SU-DHL-6 (cell line): ENCODE results near the gene LRP1-AS.

ENCODE experiments used
- H2AFZ ChIP-seq: fragments of 200-600 bp; sonication (generic); 2 replicates; pipeline ENCODE4 v1.6.1; 2014; ENCODE audit warnings: low read depth, mild to moderate bottlenecking, moderate library complexity, mixed read lengths, antibody characterized with exemption, low read length; ENCODE audit not compliant: severe bottlenecking
- H3F3A ChIP-seq: fragments of 200-600 bp; shearing (Covaris generic); 2 replicates; pipeline ENCODE4 v1.6.0; 2016; ENCODE audit warnings: antibody characterized with exemption, mild to moderate bottlenecking; ENCODE audit not compliant: insufficient read depth
- H3K27ac ChIP-seq: fragments of 200-600 bp; sonication (generic); 2 replicates; pipeline ENCODE4 v1.5.1; 2016; ENCODE audit warnings: low read depth, mild to moderate bottlenecking, low read length, moderate library complexity, mixed read lengths
- H3K27me3 ChIP-seq: fragments of 200-600 bp; sonication (generic), shearing (Covaris generic); 2 replicates; pipeline ENCODE4 v1.6.0; 2014; ENCODE audit warnings: mild to moderate bottlenecking, low read length
- H3K36me3 ChIP-seq: fragments of 200-600 bp; sonication (generic); 2 replicates; pipeline ENCODE4 v1.6.1; 2014; ENCODE audit warnings: mild to moderate bottlenecking, low read length, mixed read lengths
- H3K4me2 ChIP-seq: fragments of 300-600, 200-600 bp; shearing (Covaris generic), sonication (generic); 2 replicates; pipeline ENCODE4 v1.6.0; 2014; ENCODE audit warnings: low read length, low read depth, mild to moderate bottlenecking; ENCODE audit not compliant: poor library complexity, severe bottlenecking
- H3K4me3 ChIP-seq: fragments of 200-600 bp; sonication (generic); 2 replicates; pipeline ENCODE4 v1.5.1; 2014; ENCODE audit warnings: antibody characterized with exemption, low read length, mild to moderate bottlenecking, mixed read lengths; ENCODE audit not compliant: insufficient read depth, poor library complexity, severe bottlenecking
- H3K79me2 ChIP-seq: fragments of 200-600 bp; sonication (generic); 2 replicates; pipeline ENCODE4 v1.6.1; 2014; ENCODE audit warnings: mild to moderate bottlenecking, low read length, moderate library complexity; ENCODE audit not compliant: insufficient read depth
- H3K9ac ChIP-seq: fragments of 200-600 bp; sonication (generic); 2 replicates; pipeline ENCODE4 v1.7.0; 2014; ENCODE audit warnings: mild to moderate bottlenecking, low read length
- H3K9me2 ChIP-seq: fragments of 200-600 bp; sonication (generic); replicated peaks from 2 replicates; pipeline ENCODE4 v1.6.1; 2014; ENCODE audit warnings: low read length; ENCODE audit not compliant: insufficient read depth
- H3K9me3 ChIP-seq: fragments of 200-600 bp; sonication (generic); 2 replicates; pipeline ENCODE4 v1.6.1; 2014; ENCODE audit warnings: low read length, mixed read lengths; ENCODE audit not compliant: insufficient read depth
- H4K20me1 ChIP-seq: fragments of 200-600 bp; sonication (generic); 2 replicates; pipeline ENCODE4 v1.6.1; 2014; ENCODE audit warnings: low read depth, mild to moderate bottlenecking, antibody characterized with exemption, low read length, moderate library complexity, mixed read lengths
- EZH2phosphoT487 ChIP-seq: fragments of 200-600 bp; sonication (generic), shearing (Covaris generic); conservative IDR thresholded peaks from 2 replicates; pipeline ENCODE4 v1.6.1; 2018; ENCODE audit warnings: mild to moderate bottlenecking, antibody characterized with exemption, low read length, moderate library complexity, mixed read lengths
- TF ChIP-seq, protein P1 (sequence below): fragments of 200-600 bp; sonication (generic); IDR thresholded peaks from one replicate; pipeline ENCODE4 v1.5.1; 2017; ENCODE audit warnings: antibody characterized with exemption, mild to moderate bottlenecking, low read length, moderate library complexity; ENCODE audit not compliant: insufficient read depth, poor library complexity, severe bottlenecking

The LRP1-AS gene

GRCh38 chr12:57190821-57191220, 43.4 kb upstream of the LRP1-AS start:
- H3K4me3 ChIP-seq: no peak overlapping the region
- no peaks in the 10 kb centered on the region for H3K9me2 ChIP-seq
- H3K27me3 ChIP-seq: no peaks in the 10 kb centered on the region; the same call in 1 of the 2 replicates
- no peak overlapping the region for H3K9ac ChIP-seq
- H4K20me1 ChIP-seq: no peaks in the 10 kb centered on the region
- no peaks in the 10 kb centered on the region for H3F3A ChIP-seq
- no peak overlapping the region for H3K27ac ChIP-seq
- no peak overlapping the region for H3K4me2 ChIP-seq
- H2AFZ ChIP-seq: no peak overlapping the region
- TF ChIP-seq, protein P1, sequence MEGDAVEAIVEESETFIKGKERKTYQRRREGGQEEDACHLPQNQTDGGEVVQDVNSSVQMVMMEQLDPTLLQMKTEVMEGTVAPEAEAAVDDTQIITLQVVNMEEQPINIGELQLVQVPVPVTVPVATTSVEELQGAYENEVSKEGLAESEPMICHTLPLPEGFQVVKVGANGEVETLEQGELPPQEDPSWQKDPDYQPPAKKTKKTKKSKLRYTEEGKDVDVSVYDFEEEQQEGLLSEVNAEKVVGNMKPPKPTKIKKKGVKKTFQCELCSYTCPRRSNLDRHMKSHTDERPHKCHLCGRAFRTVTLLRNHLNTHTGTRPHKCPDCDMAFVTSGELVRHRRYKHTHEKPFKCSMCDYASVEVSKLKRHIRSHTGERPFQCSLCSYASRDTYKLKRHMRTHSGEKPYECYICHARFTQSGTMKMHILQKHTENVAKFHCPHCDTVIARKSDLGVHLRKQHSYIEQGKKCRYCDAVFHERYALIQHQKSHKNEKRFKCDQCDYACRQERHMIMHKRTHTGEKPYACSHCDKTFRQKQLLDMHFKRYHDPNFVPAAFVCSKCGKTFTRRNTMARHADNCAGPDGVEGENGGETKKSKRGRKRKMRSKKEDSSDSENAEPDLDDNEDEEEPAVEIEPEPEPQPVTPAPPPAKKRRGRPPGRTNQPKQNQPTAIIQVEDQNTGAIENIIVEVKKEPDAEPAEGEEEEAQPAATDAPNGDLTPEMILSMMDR: no peak
- no peak for TF ChIP-seq EZH2phosphoT487
- no peaks in the 10 kb centered on the region for H3K36me3 ChIP-seq
- no peaks in the 10 kb centered on the region for H3K9me3 ChIP-seq
- no peaks in the 10 kb centered on the region for H3K79me2 ChIP-seq

GRCh38 chr12:57190037-57190436, 42.6 kb upstream of the LRP1-AS start:
- Histone ChIP-seq H3K36me3 (no peaks in the 10 kb centered on the region), H3F3A (no peaks in the 10 kb centered on the region), H3K9ac (no peak overlapping the region), H3K79me2 (no peaks in the 10 kb centered on the region), H3K9me3 (no peaks in the 10 kb centered on the region), H4K20me1 (no peaks in the 10 kb centered on the region), H3K27ac (no peak overlapping the region), H2AFZ (no peak overlapping the region), H3K4me3 (no peak overlapping the region), H3K9me2 (no peaks in the 10 kb centered on the region), H3K4me2 (no peak overlapping the region), H3K27me3 (no peaks in the 10 kb centered on the region; the same call in 1 of the 2 replicates)
- no peak for TF ChIP-seq EZH2phosphoT487
- TF ChIP-seq, protein P1: no peak

- Histone ChIP-seq H3K27ac (no peak overlapping the region), H3K79me2 (no peaks in the 10 kb centered on the region), H2AFZ (no peak overlapping the region), H4K20me1 (no peaks in the 10 kb centered on the region), H3K9me2 (no peaks in the 10 kb centered on the region), H3F3A (no peaks in the 10 kb centered on the region), H3K36me3 (no peaks in the 10 kb centered on the region), H3K9me3 (no peaks in the 10 kb centered on the region), H3K9ac (no peak overlapping the region), H3K27me3 (no peaks in the 10 kb centered on the region), H3K4me2 (no peak overlapping the region), H3K4me3 (no peak overlapping the region)
- TF ChIP-seq, protein P1: no peak
- TF ChIP-seq EZH2phosphoT487: no peak
These were observed 40.6 kb upstream of the LRP1-AS start for GRCh38 chr12:57188090-57188425.
